GM23248 (cell line): ENCODE data around the gene SLC6A11. TPM values are rescaled to one million over a fixed set of nuclear protein-coding genes. Genes with fewer than 3 reads are reported as not detected.

Experiments
- DNase-seq: peaks from one replicate; pipeline ENCODE4 v3.0.0-alpha.2; 2015
- H2AFZ ChIP-seq: fragments of 200-600 bp; sonication (generic); 2 replicates; pipeline ENCODE4 v1.6.1; 2016; ENCODE audit warnings: antibody characterized with exemption
- H3F3A ChIP-seq: fragments of 200-600 bp; sonication (generic); 2 replicates; pipeline ENCODE4 v1.6.1; 2016; ENCODE audit warnings: mild to moderate bottlenecking, antibody characterized with exemption, mixed run types; ENCODE audit not compliant: insufficient read depth
- H3K27ac ChIP-seq: fragments of 200-600 bp; sonication (generic); 2 replicates; pipeline ENCODE4 v1.5.1; 2016; ENCODE audit warnings: mild to moderate bottlenecking
- H3K27me3 ChIP-seq: fragments of 200-600 bp; sonication (generic); replicated peaks from 2 replicates; pipeline ENCODE4 v1.6.1; 2016; ENCODE audit warnings: mild to moderate bottlenecking; ENCODE audit not compliant: insufficient read depth
- H3K36me3 ChIP-seq: fragments of 200-600 bp; sonication (generic); 2 replicates; pipeline ENCODE4 v1.6.1; 2016; ENCODE audit warnings: low read depth, mild to moderate bottlenecking
- H3K4me1 ChIP-seq: fragments of 200-600 bp; sonication (generic); 2 replicates; pipeline ENCODE4 v1.6.1; 2016; ENCODE audit warnings: mild to moderate bottlenecking; ENCODE audit not compliant: insufficient read depth
- H3K4me2 ChIP-seq: fragments of 200-600 bp; sonication (generic); one replicate; pipeline ENCODE4 v1.6.1; 2016; ENCODE audit warnings: mild to moderate bottlenecking; ENCODE audit not compliant: unreplicated experiment
- H3K4me3 ChIP-seq: fragments of 200-600 bp; sonication (generic); 2 replicates; pipeline ENCODE4 v1.5.1; 2016; ENCODE audit warnings: mild to moderate bottlenecking
- H3K79me2 ChIP-seq: fragments of 200-600 bp; sonication (generic); 2 replicates; pipeline ENCODE4 v1.6.1; 2016; ENCODE audit warnings: mild to moderate bottlenecking; ENCODE audit not compliant: insufficient read depth
- H3K9ac ChIP-seq: fragments of 200-600 bp; sonication (generic); 2 replicates; pipeline ENCODE4 v1.6.1; 2016; ENCODE audit warnings: mild to moderate bottlenecking
- H3K9me2 ChIP-seq: fragments of 200-600 bp; sonication (generic); 2 replicates; pipeline ENCODE4 v1.6.1; 2016; ENCODE audit warnings: mixed run types, mild to moderate bottlenecking, moderate library complexity; ENCODE audit not compliant: insufficient read depth
- H3K9me3 ChIP-seq: fragments of 200-600 bp; sonication (generic); one replicate; pipeline ENCODE4 v1.6.1; 2017; ENCODE audit warnings: low read depth
- H4K20me1 ChIP-seq: fragments of 200-600 bp; sonication (generic); 2 replicates; pipeline ENCODE4 v1.6.0; 2016; ENCODE audit not compliant: insufficient read depth
- EZH2 ChIP-seq: fragments of 200-600 bp; sonication (generic); IDR thresholded peaks from 2 replicates; pipeline ENCODE4 v1.6.1; 2018; ENCODE audit warnings: antibody characterized with exemption, mild to moderate bottlenecking; ENCODE audit not compliant: insufficient read depth, poor library complexity, severe bottlenecking
- EZH2phosphoT487 ChIP-seq: fragments of 200-600 bp; sonication (generic); IDR thresholded peaks from 2 replicates; pipeline ENCODE4 v1.6.1; 2018; ENCODE audit warnings: antibody characterized with exemption, moderate library complexity, mild to moderate bottlenecking, low read depth; ENCODE audit not compliant: insufficient read depth
- WGBS, 2 experiments: methylation state at CpG; one replicate each; pipeline ENCODE4 v1.1.6; 2015 to 2017; ENCODE audit warnings: low lambda C conversion rate in 2 of 2, low coverage in 1 of 2; ENCODE audit errors: missing lambda C conversion rate in 2 of 2; 5-methylcytosine and 5-hydroxymethylcytosine counted together
- in situ Hi-C: fragments of 300-500 bp; cut with MboI; formaldehyde crosslinking; loops from 2 replicates; pipeline ENCODE4 v1.15.0; 2020
- polyA plus RNA-seq: library from polyadenylated mRNA; unstranded; fragments of >200 nt; fragmentation: Nextera tagmentation; extraction: Ambion mirVana; gene quantifications from 2 replicates; pipeline ENCODE4 v1.2.1, GENCODE V29; 2016
- total RNA-seq: library from RNA; depleted of rRNA; stranded (reverse); fragments of >200 nt; shearing (Covaris generic); gene quantifications from 2 replicates; pipeline ENCODE4 v1.2.3, GENCODE V29; 2014

The SLC6A11 gene
- total and polyA plus RNA-seq, 2 experiments from 2014 or later, result not detected

DNA sequence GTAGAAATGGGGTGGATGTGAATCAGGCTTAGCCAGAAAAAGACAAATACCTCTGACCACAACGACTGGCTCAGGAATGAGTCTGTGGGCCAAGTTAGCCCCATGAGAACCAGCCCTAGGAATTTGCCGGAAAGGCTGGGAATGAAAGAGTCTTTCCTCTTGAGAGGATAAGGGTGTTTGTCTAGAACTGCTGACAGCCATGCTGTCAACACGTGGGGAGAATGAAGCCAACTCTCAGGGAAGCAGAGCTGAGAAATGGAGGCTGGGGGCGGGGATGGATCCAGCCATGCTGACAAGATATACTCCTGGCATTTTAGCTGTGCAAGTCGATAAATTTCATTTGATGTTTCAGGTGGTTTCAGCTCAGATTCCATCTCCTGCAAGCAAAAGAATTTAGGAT lies 165.9 kb downstream of the SLC6A11 start:
- H3K27ac ChIP-seq, result no peak overlapping the region
- no peak overlapping the region for H2AFZ ChIP-seq
- peak; percentile 6 for DNase-seq
- 5 to 7% methylated on average over 5 of the region's 5 CpGs for WGBS, 2 experiments
- H3K9ac ChIP-seq, result no peak overlapping the region
- H4K20me1 ChIP-seq, result no peaks in the 10 kb centered on the region
- peaks cover 18% of the 10 kb centered on the region for H3K27me3 ChIP-seq
- no peaks in the 10 kb centered on the region for H3K9me3 ChIP-seq
- TF ChIP-seq EZH2phosphoT487, result no peak
- TF ChIP-seq EZH2, result no peak
- H3K9me2 ChIP-seq, result no peaks in the 10 kb centered on the region
- no peak overlapping the region for H3K4me2 ChIP-seq
- no peaks in the 10 kb centered on the region for H3K4me1 ChIP-seq
- no peaks in the 10 kb centered on the region for H3K79me2 ChIP-seq
- H3F3A ChIP-seq, result no peaks in the 10 kb centered on the region
- in situ Hi-C loops, result no loop called here
- no peaks in the 10 kb centered on the region for H3K36me3 ChIP-seq
- H3K4me3 ChIP-seq, result no peak overlapping the region

DNA sequence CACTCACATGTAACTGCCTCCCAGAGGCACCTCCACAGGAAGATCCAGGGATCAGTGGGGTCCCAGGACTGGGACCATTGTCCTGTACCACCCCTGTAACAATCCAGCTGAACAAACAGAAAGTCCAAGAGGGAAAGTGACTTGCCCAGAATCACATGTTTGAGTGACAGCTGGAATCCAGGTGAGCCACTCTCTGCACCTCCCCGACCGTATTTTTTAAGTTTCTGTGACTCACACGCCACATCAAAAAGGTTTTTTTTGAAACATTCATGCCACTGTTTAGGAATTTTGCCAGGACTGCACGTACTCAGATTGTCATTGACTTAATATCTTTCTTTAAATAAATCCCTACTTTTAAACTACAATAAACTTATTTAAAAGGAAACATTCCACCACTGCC lies 166.8 kb downstream of the SLC6A11 start:
- peaks cover 14% of the 10 kb centered on the region; the same call in 1 of the 2 replicates for H3K27me3 ChIP-seq
- H3F3A ChIP-seq, result no peaks in the 10 kb centered on the region
- H3K4me1 ChIP-seq, result no peaks in the 10 kb centered on the region
- H3K79me2 ChIP-seq, result no peaks in the 10 kb centered on the region
- TF ChIP-seq EZH2 (no peak), EZH2phosphoT487 (no peak)
- no peaks in the 10 kb centered on the region for H3K9me3 ChIP-seq
- H3K9me2 ChIP-seq, result no peaks in the 10 kb centered on the region
- no peak overlapping the region for H3K4me3 ChIP-seq
- no peak overlapping the region for H3K27ac ChIP-seq
- 11 to 16% methylated on average over 4 of the region's 4 CpGs for WGBS, 2 experiments
- no peak overlapping the region for H2AFZ ChIP-seq
- H3K36me3 ChIP-seq, result no peaks in the 10 kb centered on the region
- H3K4me2 ChIP-seq, result no peak overlapping the region
- no peaks in the 10 kb centered on the region for H4K20me1 ChIP-seq
- H3K9ac ChIP-seq, result no peak overlapping the region
- no peak for DNase-seq
- in situ Hi-C loops, result no loop called here

DNA sequence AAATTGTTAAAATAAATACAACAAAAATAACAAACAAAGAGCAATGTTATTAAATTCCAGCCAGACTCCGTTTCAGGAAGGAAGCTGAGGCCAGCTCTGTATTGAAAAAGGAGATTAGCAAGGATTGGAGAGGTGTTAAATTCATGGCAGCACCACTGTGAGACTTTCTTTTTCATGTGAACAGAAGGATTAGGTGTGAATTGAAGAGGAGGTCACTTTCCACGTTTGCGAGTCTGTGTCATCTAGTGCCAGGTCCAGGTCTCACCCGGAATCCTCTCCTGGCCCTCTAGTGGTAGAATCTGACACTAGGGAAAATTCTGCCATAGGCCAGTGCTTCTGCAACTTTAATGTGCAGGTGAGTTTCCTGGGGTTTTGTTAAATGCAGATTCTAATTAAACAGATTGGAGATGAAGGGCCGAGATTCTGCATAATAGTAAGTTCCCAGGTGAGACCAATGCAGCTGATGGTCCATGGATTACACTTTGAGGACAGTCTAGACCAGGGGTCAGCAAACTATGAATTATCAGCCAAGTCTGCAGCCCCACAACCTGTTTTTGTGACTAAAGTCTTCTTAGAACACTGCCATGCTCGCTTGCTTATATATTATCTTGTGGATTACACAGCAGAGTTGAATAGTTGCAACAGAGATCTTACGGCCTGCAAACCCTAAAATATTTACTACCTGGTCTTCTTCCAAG lies 167.3 kb downstream of the SLC6A11 start:
- Histone ChIP-seq H2AFZ (no peak overlapping the region), H3K9me2 (no peaks in the 10 kb centered on the region), H3K4me3 (no peak overlapping the region), H3K9me3 (no peaks in the 10 kb centered on the region), H3K4me1 (no peaks in the 10 kb centered on the region), H3K36me3 (no peaks in the 10 kb centered on the region), H3K4me2 (no peak overlapping the region), H3K9ac (no peak overlapping the region), H3F3A (no peaks in the 10 kb centered on the region), H3K27me3 (peaks cover 14% of the 10 kb centered on the region; the same call in 1 of the 2 replicates), H4K20me1 (no peaks in the 10 kb centered on the region), H3K79me2 (no peaks in the 10 kb centered on the region), H3K27ac (no peak overlapping the region)
- in situ Hi-C loops, result no loop called here
- WGBS, 2 experiments, result 5 to 7% methylated on average over 7 of the region's 7 CpGs
- peak; percentile 61 for DNase-seq
- TF ChIP-seq EZH2 (no peak), EZH2phosphoT487 (no peak)

DNA sequence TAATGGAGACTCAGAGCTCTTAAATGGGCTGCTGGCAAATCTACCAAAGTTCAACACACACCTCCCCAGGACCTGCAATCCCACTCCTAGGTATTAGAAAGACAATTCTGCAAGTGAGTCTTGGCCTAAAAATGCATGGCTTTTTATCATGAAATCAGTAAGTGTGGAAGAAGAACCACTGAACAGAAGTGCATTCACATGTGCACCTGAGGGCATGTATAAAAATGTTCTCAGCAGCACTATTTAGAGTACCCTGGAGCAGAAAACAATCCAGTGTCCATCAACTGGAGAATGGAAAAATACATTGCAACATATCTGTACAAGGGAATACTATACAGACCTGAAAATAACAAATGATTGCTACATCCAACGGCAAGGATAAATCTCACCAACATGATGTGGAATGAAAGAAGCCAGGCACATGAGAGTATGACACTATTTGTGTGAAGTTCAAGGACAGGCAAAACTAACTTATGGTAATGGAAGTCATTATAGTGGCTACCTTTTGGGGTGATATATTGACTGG lies 168.4 kb downstream of the SLC6A11 start:
- no peaks in the 10 kb centered on the region for H3K79me2 ChIP-seq

More for the DNA sequence above, 168.4 kb downstream of the SLC6A11 start:
- no peaks in the 10 kb centered on the region for H4K20me1 ChIP-seq
- H3F3A ChIP-seq, result no peaks in the 10 kb centered on the region
- H3K9me2 ChIP-seq, result no peaks in the 10 kb centered on the region
- no peaks in the 10 kb centered on the region for H3K9me3 ChIP-seq
- no peak for TF ChIP-seq EZH2
- no peak for TF ChIP-seq EZH2phosphoT487
- H3K9ac ChIP-seq, result no peak overlapping the region
- no peak overlapping the region for H3K4me2 ChIP-seq
- H3K27me3 ChIP-seq, result peaks cover 18% of the 10 kb centered on the region; the same call in 1 of the 2 replicates
- H3K27ac ChIP-seq, result no peak overlapping the region
- H3K4me3 ChIP-seq, result no peak overlapping the region
- 0% methylated on average over 1 of the region's 1 CpG for WGBS, 2 experiments
- H3K36me3 ChIP-seq, result no peaks in the 10 kb centered on the region
- in situ Hi-C loops, result no loop called here
- H2AFZ ChIP-seq, result no peak overlapping the region
- no peak for DNase-seq
- no peaks in the 10 kb centered on the region for H3K4me1 ChIP-seq
